Adipose tissue (tissue), 3 donors: ENCODE results near the gene FKTN. TPM values are rescaled to one million over a fixed set of nuclear protein-coding genes. Genes with fewer than 3 reads are reported as not detected.

Experiments used
- H3K27ac ChIP-seq: one replicate; pipeline ENCODE4 v1.5.1; 2013; ENCODE audit warnings: low read depth, low read length
- WGBS, 3 donors: extraction: QIAGEN DNeasy Blood & Tissue Kit; methylation state at CpG; one replicate each; pipeline ENCODE4 v1.1.7; 2013; 5-methylcytosine and 5-hydroxymethylcytosine counted together
- polyA plus RNA-seq, 3 donors: library from polyadenylated mRNA; stranded (reverse); fragments of 200-250 nt; gene quantifications; one replicate each; pipeline ENCODE4 v1.2.3, GENCODE V29; 2013
- donor health status: healthy with polysubstance abuse.
- donor health status: Bipolar disorder and iron deficiency.
- donor health status: healthy.

FKTN gene
- polyA plus RNA-seq, 3 donors: 2.1 to 4.1 (median 3.0) TPM

DNA sequence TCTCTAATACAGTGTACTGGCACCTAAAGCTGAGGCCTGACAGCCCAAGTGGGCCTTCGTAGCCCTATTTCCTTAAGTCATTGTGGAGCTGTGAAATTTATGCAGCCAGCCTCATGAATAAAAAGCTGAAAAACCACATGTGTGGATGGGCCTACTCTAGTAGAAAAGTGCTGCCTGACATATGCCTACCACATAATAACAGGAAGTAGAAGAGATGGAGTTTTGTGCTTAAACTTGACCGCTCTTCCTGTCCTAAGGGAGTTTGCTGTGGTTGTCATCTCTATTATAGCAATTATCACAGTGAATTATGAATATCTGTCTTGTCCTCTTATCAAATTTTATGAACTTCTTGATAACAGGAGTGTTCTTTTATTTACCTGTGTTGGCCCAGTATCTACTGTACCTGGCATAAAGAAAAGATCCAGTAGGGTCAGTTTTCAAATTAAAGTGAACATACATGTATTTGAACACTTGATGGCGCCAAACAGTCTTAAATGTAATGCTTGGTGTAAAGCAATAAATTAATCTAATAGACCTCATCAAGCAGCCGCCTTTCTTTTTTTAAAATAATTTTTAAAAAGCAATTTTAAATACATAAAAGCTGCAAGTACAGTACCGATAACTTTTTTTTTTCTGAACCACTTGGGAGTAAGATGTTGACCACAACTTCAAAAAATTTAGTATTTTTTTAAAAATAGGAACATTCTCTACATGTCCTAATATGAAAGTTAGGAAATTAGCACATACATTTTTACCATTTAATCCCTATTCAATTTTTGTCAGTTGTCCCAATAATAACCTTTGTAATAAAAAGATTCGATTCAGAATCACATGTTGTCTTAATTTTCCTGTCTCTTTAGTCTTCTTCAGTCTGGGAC lies 51.0 kb downstream of the FKTN start:
- H3K27ac ChIP-seq: no peak overlapping the region
- WGBS, 3 donors: 57 to 62% (median 59%) methylated on average over 6 of the region's 6 CpGs

DNA sequence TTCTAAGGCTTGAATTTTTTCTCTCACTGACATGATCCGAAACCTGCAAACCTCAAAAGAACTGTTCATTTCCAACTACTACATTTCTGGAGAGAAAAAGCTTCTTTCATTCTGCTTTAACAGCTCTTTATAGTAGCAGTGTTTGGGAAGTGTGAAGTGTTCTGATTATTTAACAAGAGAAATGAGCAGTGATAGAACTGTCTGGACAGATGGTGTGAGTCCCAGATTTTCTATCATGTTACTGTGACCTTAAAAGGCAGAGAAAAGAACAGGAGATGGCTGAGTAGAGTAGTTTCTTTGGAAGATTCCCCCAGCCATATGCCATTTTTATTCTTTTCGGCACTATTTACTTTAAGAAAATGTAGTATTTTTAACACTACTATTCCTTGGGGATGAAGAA lies 63.1 kb downstream of the FKTN start:
- 91 to 96% (median 95%) methylated on average over 2 of the region's 2 CpGs for WGBS, 3 donors
- no peak overlapping the region for H3K27ac ChIP-seq

DNA sequence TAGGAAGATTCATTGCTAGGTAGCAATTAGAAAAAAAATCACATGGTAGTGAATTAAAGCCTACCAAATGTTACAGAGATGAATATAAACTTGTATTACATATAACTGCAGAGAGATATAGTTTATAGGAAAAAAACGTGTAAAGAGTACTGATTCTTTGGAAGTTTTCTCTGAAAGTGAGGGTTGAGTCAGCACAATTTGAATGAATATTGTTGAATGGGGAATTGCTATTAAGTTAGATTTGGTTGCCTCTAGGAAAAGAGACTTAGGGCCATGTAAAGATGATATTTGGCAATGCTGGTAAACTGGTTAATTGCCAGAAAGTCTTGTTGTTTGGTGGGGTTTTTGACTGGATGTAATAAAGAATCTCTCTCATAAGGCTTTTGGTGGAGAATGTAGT lies 67.2 kb downstream of the FKTN start:
- 74 to 80% (median 76%) methylated on average over 1 of the region's 1 CpG for WGBS, 3 donors
- H3K27ac ChIP-seq: no peak overlapping the region

DNA sequence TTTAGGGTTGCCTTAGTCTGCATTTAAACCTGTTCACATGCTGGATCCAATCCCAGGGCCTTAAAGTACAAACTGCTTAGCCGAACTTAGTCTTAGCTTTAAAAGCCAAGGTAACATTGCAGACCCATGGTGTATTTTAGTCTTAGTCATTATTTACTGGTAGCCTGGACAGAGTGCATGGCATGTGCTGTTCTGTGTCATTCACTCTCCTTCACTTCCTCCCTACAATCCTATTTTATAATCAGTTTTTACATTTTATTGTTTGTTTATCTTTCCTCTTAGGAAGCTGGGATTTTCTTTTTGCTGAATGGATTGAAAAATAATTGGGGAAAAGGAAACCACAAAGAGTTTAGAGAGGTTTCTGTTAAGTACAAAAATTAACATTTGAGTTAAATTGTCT lies 74.9 kb downstream of the FKTN start:
- H3K27ac ChIP-seq: no peak overlapping the region
- WGBS, 3 donors: 86 to 95% (median 94%) methylated on average over 1 of the region's 1 CpG

DNA sequence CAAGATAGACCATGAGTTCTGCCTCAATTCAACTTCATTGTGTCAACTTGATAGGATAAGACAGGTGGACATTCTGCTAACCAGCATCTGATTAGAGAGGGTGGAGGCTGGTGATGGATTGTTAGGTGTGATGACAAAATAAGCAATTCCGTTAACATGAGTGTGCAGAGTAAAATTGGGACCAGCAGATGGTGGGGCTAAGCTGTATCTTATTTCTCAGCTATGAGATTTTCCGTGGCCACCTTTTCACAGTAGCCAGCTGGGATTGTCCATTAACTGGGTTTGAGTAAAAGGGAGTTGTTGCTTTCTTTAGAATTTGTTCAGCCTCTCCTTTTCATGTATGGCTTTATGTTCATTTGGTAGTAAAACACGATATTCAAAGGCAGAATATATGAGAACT lies 75.5 kb downstream of the FKTN start:
- 84 to 89% (median 86%) methylated on average over 3 of the region's 3 CpGs for WGBS, 3 donors
- H3K27ac ChIP-seq: no peak overlapping the region

DNA sequence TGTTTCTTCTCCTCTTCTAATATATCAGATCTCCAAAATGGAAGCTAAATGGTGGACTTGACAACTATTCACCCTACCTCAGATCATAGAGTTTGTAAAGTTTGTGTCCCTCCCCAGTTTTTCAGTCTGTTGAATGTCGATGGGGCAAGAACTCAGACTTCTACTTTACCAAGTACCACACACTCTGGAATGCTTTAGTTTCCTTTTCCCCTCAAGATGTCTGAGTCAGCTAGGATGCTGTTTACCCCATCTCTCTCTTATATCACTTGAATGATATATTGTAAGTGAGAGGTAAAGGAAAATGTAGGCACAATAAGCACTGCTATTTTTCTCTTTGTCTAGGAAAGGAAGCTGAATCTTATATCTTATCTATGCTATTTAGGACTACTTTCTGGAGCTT lies 78.4 kb downstream of the FKTN start:
- H3K27ac ChIP-seq: no peak overlapping the region
- 93 to 97% (median 93%) methylated on average over 1 of the region's 1 CpG for WGBS, 3 donors

DNA sequence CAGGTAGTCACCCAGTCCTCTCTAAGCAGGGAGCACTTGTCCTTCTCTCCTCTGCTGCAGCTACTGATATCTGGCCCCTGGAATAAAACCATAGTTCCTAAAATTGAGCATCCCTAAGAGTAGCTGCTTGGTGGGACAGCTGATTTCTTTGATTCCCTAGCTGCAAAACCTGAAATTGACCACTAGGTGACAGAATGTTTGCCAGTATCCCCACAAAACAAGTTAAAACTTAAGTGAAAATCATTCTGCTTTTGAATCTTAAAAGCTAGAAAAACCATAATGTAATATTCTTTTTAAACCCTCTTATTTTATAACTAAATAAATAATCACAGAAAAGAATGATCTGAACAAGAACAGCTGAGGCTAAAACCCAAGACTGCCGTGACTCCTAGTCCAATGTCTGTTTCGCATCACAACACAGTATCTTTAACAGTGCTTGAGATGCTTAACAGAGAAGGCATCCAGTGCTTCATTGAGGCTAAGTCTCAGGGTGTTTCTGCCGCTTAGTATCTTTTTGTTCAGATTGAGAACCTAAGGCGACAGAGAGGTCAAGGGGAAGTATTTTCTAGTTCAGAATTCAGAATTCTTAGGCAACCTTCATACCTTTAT lies 80.0 kb downstream of the FKTN start:
- 95 to 97% (median 95%) methylated on average over 4 of the region's 4 CpGs for WGBS, 3 donors

DNA sequence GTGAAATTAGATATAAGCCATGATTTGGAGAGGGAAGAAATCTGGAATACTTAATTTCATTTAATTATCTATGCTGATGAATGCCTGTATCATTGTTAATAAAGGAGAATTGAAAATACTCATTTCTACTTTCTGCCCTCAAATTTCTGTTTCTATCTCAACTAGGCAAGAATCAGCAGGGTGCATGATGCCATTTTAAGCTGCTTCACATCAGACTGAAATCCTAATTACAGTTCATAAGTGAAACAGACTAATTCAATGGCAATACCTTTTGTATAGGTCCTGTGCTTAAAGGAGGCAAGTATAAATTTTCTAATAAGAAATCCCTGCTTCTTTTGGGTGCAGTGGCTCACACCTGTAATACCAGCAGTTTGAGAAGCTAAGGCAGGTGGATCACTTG lies 82.0 kb downstream of the FKTN start:
- H3K27ac ChIP-seq: no peak overlapping the region

More for the DNA sequence above, 80.0 kb downstream of the FKTN start:
- H3K27ac ChIP-seq: no peak overlapping the region

DNA sequence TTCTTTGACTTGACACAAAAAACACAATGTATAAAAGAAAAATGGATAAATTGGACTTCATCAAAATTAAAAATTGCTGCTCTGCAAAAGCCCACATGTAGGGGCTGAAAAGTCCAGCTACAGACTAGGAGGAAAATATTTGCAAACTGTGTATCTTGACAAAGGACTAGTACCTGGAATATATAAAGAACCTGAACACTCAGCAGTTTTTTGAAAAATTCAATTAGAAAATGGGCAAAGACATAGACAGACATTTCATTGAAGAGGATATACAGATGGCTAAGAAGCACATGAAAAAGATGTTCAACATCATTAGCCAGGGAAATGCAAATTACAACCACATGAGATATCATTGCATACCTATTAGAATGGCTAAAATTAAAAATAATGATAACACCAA lies 85.9 kb downstream of the FKTN start:
- no peak overlapping the region for H3K27ac ChIP-seq

DNA sequence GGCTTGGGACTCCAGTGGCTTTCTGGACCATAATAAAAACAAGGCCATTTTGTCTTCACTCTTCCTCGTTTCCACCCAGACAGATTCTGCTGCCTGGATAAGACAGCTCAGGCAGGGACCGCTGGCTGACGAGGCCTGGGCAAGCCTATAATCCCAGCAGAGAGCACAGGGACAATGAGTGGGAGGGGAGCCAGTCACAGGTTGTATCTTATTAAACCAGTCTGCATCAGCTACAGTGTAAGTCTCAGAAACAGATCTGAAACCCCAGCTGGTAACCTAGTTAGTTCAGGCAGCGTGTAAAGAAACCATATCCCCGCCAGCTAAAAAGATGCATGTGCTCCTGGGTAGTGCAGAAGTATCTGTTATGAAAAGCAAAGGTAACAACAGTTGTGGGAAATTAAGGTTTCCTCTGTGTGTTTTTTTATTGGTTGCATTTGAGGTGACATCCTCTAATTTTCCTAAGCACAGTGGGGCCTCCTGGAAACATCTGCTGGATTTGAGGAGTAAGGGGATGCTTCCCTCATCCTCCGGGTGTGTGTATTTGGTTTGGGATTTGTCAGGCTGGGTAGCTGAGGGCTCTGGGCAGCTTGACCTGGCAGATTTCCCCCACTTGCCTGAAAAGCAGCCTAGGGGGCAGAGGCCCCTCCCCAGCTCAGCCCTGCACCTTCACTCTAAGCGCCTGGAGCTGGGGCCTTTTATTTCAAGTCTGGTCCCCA lies 89.1 kb downstream of the FKTN start:
- 93% methylated on average over 7 of the region's 7 CpGs for WGBS, 3 donors
- H3K27ac ChIP-seq: no peak overlapping the region

DNA sequence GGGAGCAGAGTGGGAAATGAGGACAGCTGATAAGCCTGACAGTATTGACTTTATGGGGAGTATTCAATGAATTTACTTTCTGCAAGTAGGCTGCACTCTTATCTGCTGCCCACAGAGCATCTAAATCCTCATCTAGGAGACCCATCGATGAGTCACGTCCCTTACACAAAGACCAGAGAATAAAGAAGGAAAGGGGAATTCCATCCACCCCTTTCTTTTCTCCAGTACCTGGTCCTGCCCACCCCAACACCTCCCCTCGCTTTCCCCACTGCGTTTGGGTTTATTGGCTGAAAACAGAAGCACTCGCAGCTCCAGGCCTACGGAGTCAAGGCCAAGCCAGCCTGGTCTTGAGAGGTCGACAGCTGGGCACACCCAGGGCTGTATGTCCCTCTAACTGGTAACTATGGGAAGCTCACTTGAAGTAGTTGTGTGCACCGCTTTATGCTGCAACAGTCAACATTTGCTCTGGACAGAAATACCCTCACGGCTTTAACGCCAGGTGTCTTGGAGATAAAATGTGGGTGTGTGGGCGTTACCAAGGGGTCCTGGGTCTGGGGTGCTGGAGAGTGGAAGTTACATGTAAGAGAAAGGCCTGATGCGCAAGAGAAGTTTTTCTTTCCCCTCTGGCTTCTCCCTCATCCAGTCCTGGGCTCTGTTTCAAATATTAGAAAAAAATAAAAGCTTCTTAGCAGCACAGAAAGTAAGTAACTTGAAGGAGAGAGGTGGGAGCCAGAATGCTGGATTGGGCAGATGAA lies 89.8 kb downstream of the FKTN start:
- H3K27ac ChIP-seq: no peak overlapping the region
- WGBS, 3 donors: 58 to 87% (median 87%) methylated on average over 12 of the region's 12 CpGs

DNA sequence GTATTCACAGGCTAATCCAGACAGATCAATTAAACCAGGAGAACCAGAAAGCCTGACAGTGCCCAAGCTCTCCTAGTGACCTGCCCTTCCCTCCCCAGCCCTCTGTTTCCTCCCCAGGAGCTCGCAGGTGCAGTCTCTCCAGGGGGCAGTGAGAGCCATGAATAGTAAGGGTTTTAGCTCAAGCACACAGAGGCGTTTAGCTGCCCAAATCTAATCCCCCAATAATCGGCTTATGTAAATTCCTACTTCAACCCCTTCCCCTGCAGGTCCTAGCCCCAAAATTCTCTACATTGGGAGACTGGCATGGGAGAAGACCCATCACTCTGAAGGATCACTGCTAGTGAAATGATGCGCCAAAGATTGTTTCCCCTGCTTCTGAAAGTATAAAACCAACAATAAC lies 93.9 kb downstream of the FKTN start:
- 66 to 82% (median 80%) methylated on average over 4 of the region's 4 CpGs for WGBS, 3 donors
- H3K27ac ChIP-seq: no peak overlapping the region

DNA sequence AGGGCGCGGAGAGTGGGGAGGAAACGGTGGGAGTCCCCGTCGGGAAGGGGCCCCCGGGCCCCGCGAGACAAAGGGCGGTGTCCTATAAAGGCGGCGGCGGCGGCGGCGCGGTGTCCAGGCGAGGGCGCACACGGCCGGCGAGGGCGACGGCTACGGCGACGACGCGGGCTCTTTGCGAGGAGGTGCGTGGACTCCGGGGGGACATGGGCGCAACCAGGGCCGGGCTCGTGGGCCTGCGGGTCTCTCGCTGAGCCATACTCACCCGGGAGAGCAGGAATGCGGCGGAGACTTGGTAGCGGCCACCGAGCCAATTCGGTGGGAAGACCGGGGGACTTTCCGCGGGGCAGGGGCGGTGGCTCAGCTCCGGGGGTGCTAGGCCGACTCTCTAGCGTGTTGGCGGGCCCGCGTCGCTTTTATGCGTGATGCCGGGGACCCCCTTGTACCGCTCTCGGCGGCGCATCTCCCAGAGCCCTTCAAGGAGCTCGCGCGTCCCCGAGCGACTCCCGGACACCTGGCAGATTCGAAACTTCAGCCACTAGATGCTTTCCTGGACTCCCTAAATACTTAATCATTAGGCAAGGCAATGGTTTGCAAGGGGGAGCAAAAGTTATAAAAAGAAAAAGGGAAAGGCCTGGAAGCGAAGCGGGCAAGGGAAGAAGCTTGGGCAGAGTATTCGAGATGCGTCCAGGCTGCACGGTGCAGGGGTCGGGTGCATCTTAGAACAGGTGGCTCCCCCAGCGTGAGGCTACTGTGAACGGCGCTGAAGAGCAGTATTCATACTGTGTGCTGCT lies 98.4 kb downstream of the FKTN start:
- no peak overlapping the region for H3K27ac ChIP-seq
- WGBS, 3 donors: 1 to 2% (median 1%) methylated on average over 68 to 75 of the region's 75 CpGs

DNA sequence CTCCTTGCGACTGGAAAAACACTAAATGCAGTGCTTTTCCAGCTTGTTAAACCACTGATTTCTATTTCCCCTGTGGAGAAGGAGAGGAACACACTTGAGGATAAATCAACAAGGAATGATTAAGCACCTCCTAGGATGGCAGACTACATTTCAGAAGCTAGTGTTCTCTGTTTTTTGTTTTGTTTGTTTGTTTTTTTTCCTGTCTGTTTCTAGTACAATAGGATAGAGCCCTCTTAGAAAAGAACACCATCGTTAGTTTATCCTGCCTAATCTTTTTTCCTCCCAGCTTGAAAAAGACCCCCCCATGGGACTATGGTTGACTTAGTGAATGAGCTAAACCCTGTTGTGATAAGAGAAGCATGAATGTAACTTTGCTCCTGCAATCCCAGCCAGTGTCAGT lies 100.4 kb downstream of the FKTN start:
- 83 to 88% (median 87%) methylated on average over 2 of the region's 2 CpGs for WGBS, 3 donors
- H3K27ac ChIP-seq: no peak overlapping the region

DNA sequence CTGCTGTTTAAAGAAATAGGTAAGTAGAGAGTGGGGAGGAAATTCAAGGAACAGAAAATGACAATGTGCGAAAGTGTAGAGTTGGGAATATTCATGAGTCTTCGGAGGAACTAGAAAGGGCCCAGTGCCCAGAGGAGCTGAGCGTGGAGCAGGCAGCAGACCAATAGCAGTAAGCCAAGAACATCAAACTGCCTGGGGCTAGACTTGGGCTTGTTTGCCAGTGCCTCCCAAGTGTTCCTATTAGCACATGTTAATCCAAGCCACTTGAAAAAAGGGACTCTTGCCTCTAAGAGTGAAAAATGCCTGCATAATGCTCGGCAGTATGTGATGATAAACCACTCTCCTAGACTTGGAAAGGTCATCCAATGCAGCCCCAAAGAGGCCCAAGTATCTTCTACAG lies 103.1 kb downstream of the FKTN start:
- 83 to 88% (median 84%) methylated on average over 4 of the region's 4 CpGs for WGBS, 3 donors
- no peak overlapping the region for H3K27ac ChIP-seq

DNA sequence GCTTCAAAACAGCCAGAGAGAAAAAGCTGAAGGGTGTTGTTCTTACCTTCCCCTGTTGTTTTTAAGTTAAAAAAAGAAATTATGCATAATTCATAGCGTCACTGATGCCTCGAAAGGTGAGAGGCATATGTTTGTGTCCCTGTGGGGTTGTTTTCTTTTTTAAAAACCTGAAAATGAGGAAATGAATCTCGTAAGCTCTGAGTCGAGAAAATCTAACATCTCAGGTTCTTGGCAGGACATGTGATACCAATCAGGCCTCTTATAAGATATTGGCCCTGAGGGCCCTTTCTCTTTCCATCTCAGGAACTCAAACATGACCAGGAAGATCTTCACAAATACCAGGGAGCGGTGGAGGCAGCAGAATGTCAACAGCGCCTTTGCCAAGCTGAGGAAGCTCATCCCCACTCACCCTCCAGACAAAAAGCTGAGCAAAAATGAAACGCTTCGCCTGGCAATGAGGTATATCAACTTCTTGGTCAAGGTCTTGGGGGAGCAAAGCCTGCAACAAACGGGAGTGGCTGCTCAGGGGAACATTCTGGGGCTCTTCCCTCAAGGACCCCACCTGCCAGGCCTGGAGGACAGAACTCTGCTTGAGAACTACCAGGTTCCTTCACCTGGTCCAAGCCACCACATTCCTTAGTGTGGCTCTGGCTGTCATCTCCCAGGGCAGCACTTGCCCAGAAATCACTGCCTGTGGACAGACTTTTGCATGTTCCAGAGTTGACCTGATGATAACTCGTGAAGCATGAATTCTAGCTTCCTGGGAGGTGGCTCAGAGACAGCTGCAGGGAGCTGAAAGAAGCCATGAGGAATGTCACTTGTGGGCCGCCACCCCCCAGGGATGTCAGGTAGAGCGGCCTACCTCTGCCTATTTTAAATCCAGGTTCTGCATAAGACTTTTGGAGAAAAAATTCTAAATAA lies 104.5 kb downstream of the FKTN start, which contains the start of gene TAL2:
Gene TAL2, plus strand, starts transcription at position 274 of the 921 bp plus-strand sequence. Its CDS starts 40 bp downstream, at position 314.
- 85 to 86% (median 85%) methylated on average over 12 of the region's 12 CpGs for WGBS, 3 donors
- H3K27ac ChIP-seq: no peak within 1 kb of the TSS

DNA sequence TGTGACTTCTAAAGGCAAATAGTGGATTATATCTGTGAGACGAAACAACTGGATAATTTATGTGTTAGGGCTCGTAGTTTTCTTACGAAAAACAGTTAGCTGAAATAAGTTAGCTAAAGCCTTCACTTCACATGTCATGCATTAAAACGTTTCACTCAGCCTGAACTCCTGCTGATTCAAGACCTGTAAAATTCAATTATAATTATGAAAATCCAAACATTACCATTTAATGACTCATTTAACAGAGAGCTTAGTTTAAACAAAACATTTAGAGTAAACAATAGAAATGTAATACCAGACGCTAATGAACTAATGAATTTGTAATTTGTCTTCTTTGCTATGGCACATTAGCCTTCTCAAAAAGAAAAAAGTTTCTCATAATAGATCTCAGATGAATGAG lies 106.0 kb downstream of the FKTN start:
- no peak overlapping the region for H3K27ac ChIP-seq
- 68 to 78% (median 74%) methylated on average over 5 of the region's 5 CpGs for WGBS, 3 donors
